A673 (cell line): ENCODE measurements around the gene USH1C. TPM values are rescaled to one million over a fixed set of nuclear protein-coding genes. Genes with fewer than 3 reads are reported as not detected.

Source experiments
- BruUV-seq: library from RNA; stranded (reverse); fragments of 400-500 nt; replicated peaks from 2 replicates; lab custom pipeline; 2021; lab: Mats Ljungman, UMichigan
- CTCF ChIA-PET: fragments of 300-600 bp; sonication (Branson Sonifier 250); formaldehyde crosslinking; loops from one replicate; lab custom pipeline; 2022; ENCODE audit warnings: antibody characterized with exemption; lab: Charles Lee
- POLR2A ChIA-PET: fragments of 300-600 bp; sonication (Branson Sonifier 250); formaldehyde crosslinking; loops from one replicate; lab custom pipeline; 2022; ENCODE audit warnings: antibody characterized with exemption; ENCODE audit not compliant: low non-redundant PET; lab: Charles Lee
- DNase-seq: peaks from one replicate; pipeline ENCODE4 v3.0.0-alpha.2; 2015; ENCODE audit warnings: low spot score
- H3K27ac ChIP-seq: fragments of 200-600 bp; sonication (generic); 2 replicates; pipeline ENCODE4 v1.5.1; 2016; ENCODE audit warnings: mixed run types, low read depth, mild to moderate bottlenecking, mixed read lengths, antibody characterized with exemption, low read length; ENCODE audit not compliant: poor library complexity, severe bottlenecking
- H3K27me3 ChIP-seq: fragments of 200-600 bp; sonication (generic); replicated peaks from 2 replicates; pipeline ENCODE4 v1.6.1; 2017; ENCODE audit warnings: mixed run types, low read depth, mild to moderate bottlenecking, mixed read lengths, antibody characterized with exemption, low read length; ENCODE audit not compliant: insufficient read depth, poor library complexity
- H3K36me3 ChIP-seq: fragments of 200-600 bp; sonication (generic); 2 replicates; pipeline ENCODE4 v1.6.1; 2016; ENCODE audit warnings: mixed run types, mild to moderate bottlenecking, mixed read lengths, antibody characterized with exemption, low read length; ENCODE audit not compliant: insufficient read depth, poor library complexity, severe bottlenecking
- H3K4me1 ChIP-seq: fragments of 200-600 bp; sonication (generic); 2 replicates; pipeline ENCODE4 v1.6.1; 2017; ENCODE audit warnings: mixed run types, mild to moderate bottlenecking, mixed read lengths, antibody characterized with exemption, low read length; ENCODE audit not compliant: insufficient read depth, poor library complexity, severe bottlenecking
- H3K4me3 ChIP-seq: fragments of 200-600 bp; sonication (generic); 2 replicates; pipeline ENCODE4 v1.5.1; 2016; ENCODE audit warnings: low read depth, mixed run types, mild to moderate bottlenecking, mixed read lengths, low read length; ENCODE audit not compliant: poor library complexity, severe bottlenecking
- H3K9me3 ChIP-seq: fragments of 200-600 bp; sonication (generic); 2 replicates; pipeline ENCODE4 v1.6.1; 2016; ENCODE audit warnings: mixed run types, low read depth, mild to moderate bottlenecking, mixed read lengths, antibody characterized with exemption, low read length; ENCODE audit not compliant: poor library complexity, severe bottlenecking
- EZH2 ChIP-seq: fragments of 200-600 bp; sonication (generic); IDR thresholded peaks from 2 replicates; pipeline ENCODE4 v1.6.1; 2017; ENCODE audit warnings: borderline replicate concordance, low read depth, mild to moderate bottlenecking, mixed read lengths, antibody characterized with exemption, low read length; ENCODE audit not compliant: poor library complexity, severe bottlenecking
- intact Hi-C: fragments of 100-400 bp; cut with micrococcal nuclease; formaldehyde crosslinking; loops from one replicate; pipeline ENCODE4 v1.10.0; 2022; ENCODE audit not compliant: unreplicated experiment
- total RNA-seq: library from RNA; stranded (reverse); gene quantifications from 2 replicates; pipeline ENCODE4 v1.2.3, GENCODE V29; 2021
- TF ChIP-seq, protein P1 (sequence below): fragments of 300-800, 200-600 bp; sonication (generic); conservative IDR thresholded peaks from 2 replicates; pipeline ENCODE4 v1.5.1; 2017; ENCODE audit warnings: low read depth, mild to moderate bottlenecking, antibody characterized with exemption, low read length, moderate library complexity, mixed read lengths

USH1C gene
- total RNA-seq, 1 experiment from 2014 or later: not detected

DNA sequence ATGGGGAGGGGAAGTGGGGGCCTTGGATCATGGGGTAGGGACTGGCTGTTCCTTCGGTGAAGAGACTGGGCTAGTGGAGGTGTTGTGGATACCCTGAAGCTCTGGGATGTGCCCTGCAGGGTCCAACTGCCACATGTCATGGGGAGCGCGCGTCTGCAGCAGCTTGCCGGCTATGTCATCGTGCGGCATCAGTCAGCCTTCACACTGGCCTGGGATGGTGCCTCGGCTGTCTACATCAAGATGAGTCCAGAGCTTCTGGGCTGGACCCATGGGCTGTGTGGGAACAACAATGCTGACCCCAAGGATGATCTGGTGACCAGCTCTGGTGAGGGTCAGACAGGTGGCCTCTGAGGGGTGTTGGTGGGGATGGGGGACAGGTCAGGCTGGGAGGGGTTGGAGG is 12.8 kb upstream of the USH1C start:
- intact Hi-C loops: no loop called here
- no peaks in the 10 kb centered on the region for H3K36me3 ChIP-seq
- POLR2A ChIA-PET: no interaction called here
- H3K9me3 ChIP-seq: no peaks in the 10 kb centered on the region
- CTCF ChIA-PET: no interaction called here
- H3K27ac ChIP-seq: no peak overlapping the region
- no peaks in the 10 kb centered on the region for H3K4me1 ChIP-seq
- no peak for DNase-seq
- TF ChIP-seq EZH2: no peak
- TF ChIP-seq, protein P1, sequence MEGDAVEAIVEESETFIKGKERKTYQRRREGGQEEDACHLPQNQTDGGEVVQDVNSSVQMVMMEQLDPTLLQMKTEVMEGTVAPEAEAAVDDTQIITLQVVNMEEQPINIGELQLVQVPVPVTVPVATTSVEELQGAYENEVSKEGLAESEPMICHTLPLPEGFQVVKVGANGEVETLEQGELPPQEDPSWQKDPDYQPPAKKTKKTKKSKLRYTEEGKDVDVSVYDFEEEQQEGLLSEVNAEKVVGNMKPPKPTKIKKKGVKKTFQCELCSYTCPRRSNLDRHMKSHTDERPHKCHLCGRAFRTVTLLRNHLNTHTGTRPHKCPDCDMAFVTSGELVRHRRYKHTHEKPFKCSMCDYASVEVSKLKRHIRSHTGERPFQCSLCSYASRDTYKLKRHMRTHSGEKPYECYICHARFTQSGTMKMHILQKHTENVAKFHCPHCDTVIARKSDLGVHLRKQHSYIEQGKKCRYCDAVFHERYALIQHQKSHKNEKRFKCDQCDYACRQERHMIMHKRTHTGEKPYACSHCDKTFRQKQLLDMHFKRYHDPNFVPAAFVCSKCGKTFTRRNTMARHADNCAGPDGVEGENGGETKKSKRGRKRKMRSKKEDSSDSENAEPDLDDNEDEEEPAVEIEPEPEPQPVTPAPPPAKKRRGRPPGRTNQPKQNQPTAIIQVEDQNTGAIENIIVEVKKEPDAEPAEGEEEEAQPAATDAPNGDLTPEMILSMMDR: no peak
- H3K4me3 ChIP-seq: no peak overlapping the region
- no TSS peak for BruUV-seq
- no peaks in the 10 kb centered on the region for H3K27me3 ChIP-seq

DNA sequence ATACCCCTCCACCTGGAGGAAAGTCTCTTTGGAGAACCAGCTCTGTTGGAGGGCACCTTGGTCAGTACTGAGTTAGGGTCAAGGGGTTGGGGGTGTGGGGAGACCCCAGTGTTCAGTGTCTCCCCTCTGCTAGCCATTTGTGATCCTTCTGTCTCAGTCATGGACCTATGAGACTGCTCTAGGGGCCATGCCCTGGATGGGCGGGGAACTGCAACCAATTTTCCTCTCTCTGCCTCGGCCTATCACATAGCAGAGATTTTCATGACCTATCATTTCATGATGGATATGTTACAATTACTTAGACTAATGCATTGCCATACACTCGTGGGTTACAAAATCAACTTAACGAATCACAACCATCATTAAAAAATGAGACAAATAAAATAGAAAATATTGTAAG is 10.3 kb upstream of the USH1C start:
- DNase-seq: no peak
- no TSS peak for BruUV-seq
- Histone ChIP-seq H3K9me3 (no peaks in the 10 kb centered on the region), H3K4me1 (no peaks in the 10 kb centered on the region), H3K36me3 (no peaks in the 10 kb centered on the region), H3K27me3 (no peaks in the 10 kb centered on the region), H3K4me3 (no peak overlapping the region), H3K27ac (no peak overlapping the region)
- TF ChIP-seq EZH2: no peak
- TF ChIP-seq, protein P1: no peak
- ChIA-PET CTCF (no interaction called here), POLR2A (no interaction called here)
- intact Hi-C loops: no loop called here

DNA sequence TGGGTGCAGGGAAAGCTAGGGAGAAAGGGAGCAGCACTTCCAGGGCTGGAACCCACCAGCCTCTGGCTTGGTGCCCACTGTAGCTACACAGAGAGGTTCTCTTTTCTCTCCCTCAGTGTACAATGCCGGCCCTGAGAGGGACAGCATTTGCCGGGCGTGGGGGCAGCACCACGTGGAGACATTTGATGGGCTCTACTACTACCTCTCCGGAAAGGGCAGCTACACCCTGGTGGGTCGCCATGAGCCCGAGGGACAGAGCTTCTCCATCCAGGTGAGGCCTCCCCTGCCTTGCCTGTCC is 9.0 kb upstream of the USH1C start:
- ChIA-PET CTCF (no interaction called here), POLR2A (no interaction called here)
- intact Hi-C loops: no loop called here
- Histone ChIP-seq H3K27ac (no peak overlapping the region), H3K27me3 (no peaks in the 10 kb centered on the region), H3K4me1 (no peaks in the 10 kb centered on the region), H3K4me3 (no peak overlapping the region), H3K36me3 (no peaks in the 10 kb centered on the region), H3K9me3 (no peaks in the 10 kb centered on the region)
- no TSS peak for BruUV-seq
- no peak for TF ChIP-seq EZH2
- TF ChIP-seq, protein P1: no peak
- DNase-seq: no peak
